HEK293 (cell line): ENCODE results near the gene PLLP.

Experiments used
- CTCF ChIA-PET: fragments of 350-600 bp; formaldehyde crosslinking; extraction: SDS; loops from one replicate; lab custom pipeline; 2021; ENCODE audit warnings: antibody characterized with exemption; lab: Yijun Ruan, JAX
- POLR2A ChIA-PET: fragments of 300-600 bp; formaldehyde crosslinking; extraction: SDS; loops from one replicate; lab custom pipeline; 2020; ENCODE audit warnings: antibody characterized with exemption, inconsistent platforms; lab: Yijun Ruan, JAX
- H3K27ac ChIP-seq: fragments of 200-500 bp; sonication (Bioruptor generic); 2 replicates; pipeline ENCODE4 v1.5.1; 2014; ENCODE audit warnings: low read depth, low read length, control low read depth, inconsistent platforms; ENCODE audit errors: extremely low read depth
- H3K36me3 ChIP-seq, 2 experiments: fragments of 200-500 bp in 1 of 2; sonication (Bioruptor generic) in 1 of 2; 1 replicate in 1 of 2; 2 replicates in 1 of 2; pipeline ENCODE4 v1.5.1; 2014 to 2017; ENCODE audit warnings: inconsistent platforms in 2 of 2, low read length in 2 of 2; ENCODE audit not compliant: control insufficient read depth in 2 of 2, insufficient read depth in 1 of 2
- H3K4me1 ChIP-seq: fragments of 200-500 bp; sonication (Bioruptor generic); 2 replicates; pipeline ENCODE4 v1.5.1; 2014; ENCODE audit warnings: mild to moderate bottlenecking, low read length, inconsistent platforms; ENCODE audit not compliant: control insufficient read depth, insufficient read depth
- H3K4me3 ChIP-seq: 2 replicates; pipeline ENCODE4 v1.5.1; 2011; ENCODE audit warnings: low read depth, mild to moderate bottlenecking, control low read depth, low read length, moderate library complexity
- H3K9me3 ChIP-seq: fragments of 200-500 bp; sonication (Bioruptor generic); 2 replicates; pipeline ENCODE4 v1.5.1; 2014; ENCODE audit warnings: low read depth, low read length, inconsistent platforms; ENCODE audit not compliant: control insufficient read depth, insufficient read depth
- BCL11B ChIP-seq: fragments of 450-650 bp; formaldehyde crosslinking; IDR thresholded peaks from 2 replicates; pipeline ENCODE4 v1.5.1; 2016; ENCODE audit warnings: low read depth, missing biosample characterization, missing genetic modification characterization
- HOXD13 ChIP-seq: sonication (generic); formaldehyde crosslinking; IDR thresholded peaks from 2 replicates; pipeline ENCODE4 v1.8.0; 2022; ENCODE audit warnings: missing genetic modification reagents, borderline replicate concordance
- KLF16 ChIP-seq: fragments of 450-650 bp; formaldehyde crosslinking; IDR thresholded peaks from 2 replicates; pipeline ENCODE4 v1.5.1; 2017; ENCODE audit warnings: missing biosample characterization, missing genetic modification characterization
- SP3 ChIP-seq: fragments of 450-650 bp; formaldehyde crosslinking; IDR thresholded peaks from 2 replicates; pipeline ENCODE4 v1.5.1; 2016; ENCODE audit warnings: missing biosample characterization, missing genetic modification characterization
- SP7 ChIP-seq: fragments of 450-650 bp; formaldehyde crosslinking; IDR thresholded peaks from 2 replicates; pipeline ENCODE4 v1.5.1; 2016; ENCODE audit warnings: missing biosample characterization, missing genetic modification characterization
- TSHZ1 ChIP-seq: fragments of 450-650 bp; formaldehyde crosslinking; IDR thresholded peaks from 2 replicates; pipeline ENCODE4 v1.5.1; 2016; ENCODE audit warnings: missing biosample characterization, missing genetic modification characterization, borderline replicate concordance
- ZFP69B ChIP-seq: fragments of 450-650 bp; formaldehyde crosslinking; IDR thresholded peaks from 2 replicates; pipeline ENCODE4 v1.5.1; 2016; ENCODE audit warnings: missing biosample characterization, missing genetic modification characterization
- ZNF175 ChIP-seq: fragments of 450-650 bp; formaldehyde crosslinking; IDR thresholded peaks from 2 replicates; pipeline ENCODE4 v1.5.1; 2016; ENCODE audit warnings: missing biosample characterization, missing genetic modification characterization
- ZNF248 ChIP-seq: fragments of 450-650 bp; formaldehyde crosslinking; IDR thresholded peaks from 2 replicates; pipeline ENCODE4 v1.5.1; 2017; ENCODE audit warnings: missing biosample characterization, missing genetic modification characterization
- ZNF670 ChIP-seq: fragments of 450-650 bp; formaldehyde crosslinking; IDR thresholded peaks from 2 replicates; pipeline ENCODE4 v1.5.1; 2016; ENCODE audit warnings: missing biosample characterization, missing genetic modification characterization, low read depth
- ZNF701 ChIP-seq: fragments of 450-650 bp; formaldehyde crosslinking; IDR thresholded peaks from 2 replicates; pipeline ENCODE4 v1.5.1; 2016; ENCODE audit warnings: missing biosample characterization, missing genetic modification characterization
- ZNF768 ChIP-seq: fragments of 450-650 bp; formaldehyde crosslinking; IDR thresholded peaks from 2 replicates; pipeline ENCODE4 v1.5.1; 2018; ENCODE audit warnings: missing biosample characterization, mild to moderate bottlenecking, missing genetic modification characterization
- TF ChIP-seq, protein P1 (sequence below): fragments of 450-650 bp; formaldehyde crosslinking; IDR thresholded peaks from 2 replicates; pipeline ENCODE4 v1.5.1; 2016; ENCODE audit warnings: missing biosample characterization, missing genetic modification characterization
- TF ChIP-seq, protein P2 (sequence below): fragments of 450-650 bp; formaldehyde crosslinking; IDR thresholded peaks from 2 replicates; pipeline ENCODE4 v1.5.1; 2016; ENCODE audit warnings: missing biosample characterization, missing genetic modification characterization
- TF ChIP-seq, protein P3 (sequence below): fragments of 450-650 bp; formaldehyde crosslinking; IDR thresholded peaks from 2 replicates; pipeline ENCODE4 v1.5.1; 2016; ENCODE audit warnings: missing biosample characterization, missing genetic modification characterization
- TF ChIP-seq, protein P4 (sequence below): fragments of 450-650 bp; formaldehyde crosslinking; IDR thresholded peaks from 2 replicates; pipeline ENCODE4 v1.5.1; 2017; ENCODE audit warnings: missing biosample characterization, missing genetic modification characterization

Gene PLLP

GRCh38 chr16:57270221-57271062 is 14.0 kb downstream of the PLLP start (continued):
- no peak for TF ChIP-seq ZNF701
- no peak for TF ChIP-seq ZFP69B
- TF ChIP-seq ZNF175, result no peak
- no peak for TF ChIP-seq HOXD13
- TF ChIP-seq, protein P1, sequence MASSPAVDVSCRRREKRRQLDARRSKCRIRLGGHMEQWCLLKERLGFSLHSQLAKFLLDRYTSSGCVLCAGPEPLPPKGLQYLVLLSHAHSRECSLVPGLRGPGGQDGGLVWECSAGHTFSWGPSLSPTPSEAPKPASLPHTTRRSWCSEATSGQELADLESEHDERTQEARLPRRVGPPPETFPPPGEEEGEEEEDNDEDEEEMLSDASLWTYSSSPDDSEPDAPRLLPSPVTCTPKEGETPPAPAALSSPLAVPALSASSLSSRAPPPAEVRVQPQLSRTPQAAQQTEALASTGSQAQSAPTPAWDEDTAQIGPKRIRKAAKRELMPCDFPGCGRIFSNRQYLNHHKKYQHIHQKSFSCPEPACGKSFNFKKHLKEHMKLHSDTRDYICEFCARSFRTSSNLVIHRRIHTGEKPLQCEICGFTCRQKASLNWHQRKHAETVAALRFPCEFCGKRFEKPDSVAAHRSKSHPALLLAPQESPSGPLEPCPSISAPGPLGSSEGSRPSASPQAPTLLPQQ (tag by site-specific recombination), result no peak
- no peak for TF ChIP-seq ZNF670

DNA sequence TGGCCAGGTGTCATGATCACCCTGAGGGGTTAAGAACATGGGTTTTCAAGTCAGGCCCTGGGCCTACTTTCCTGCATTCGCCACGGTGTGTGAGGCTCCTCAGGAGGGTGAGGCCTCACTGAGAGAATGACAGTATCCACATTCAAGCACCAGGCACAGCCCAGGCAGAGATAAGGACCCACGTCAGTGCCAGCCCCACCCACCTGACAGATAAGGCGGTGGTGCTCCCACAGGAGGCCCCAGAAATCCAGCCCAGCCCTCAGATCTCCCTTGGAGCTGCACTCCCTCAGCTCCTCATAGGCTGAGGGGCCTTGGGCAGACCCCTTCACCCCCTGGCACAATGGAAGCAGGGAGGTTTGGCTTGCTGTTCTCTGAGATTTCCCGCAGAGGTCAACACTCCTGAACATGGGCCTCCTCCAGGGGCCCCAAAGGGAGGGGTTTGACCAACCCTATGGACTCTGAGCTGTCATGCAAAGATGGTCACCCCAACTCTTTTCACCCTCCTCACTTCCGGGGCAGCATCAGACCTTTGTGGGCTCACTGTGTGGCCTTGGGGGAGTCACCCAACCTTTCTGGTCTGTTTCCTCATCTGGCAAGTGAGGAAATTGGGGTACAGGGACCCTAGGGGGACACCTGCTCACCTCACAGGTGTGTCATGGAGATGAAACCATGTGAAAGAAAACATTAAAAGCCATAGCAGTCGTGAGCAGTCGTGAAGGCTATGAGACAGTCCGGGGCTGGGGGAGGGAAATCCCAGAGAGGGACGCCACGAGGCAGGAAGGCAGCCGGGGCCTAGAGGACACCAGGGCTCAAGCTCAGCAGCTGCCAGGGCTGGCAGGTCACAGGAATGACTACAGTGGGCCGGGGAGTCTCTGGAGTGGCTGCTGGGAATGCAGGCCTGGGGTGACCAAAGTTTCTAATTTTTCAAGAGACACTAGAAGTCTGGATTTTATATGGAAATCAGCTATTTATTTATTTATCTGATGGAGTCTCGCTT is 15.4 kb downstream of the PLLP start:
- Histone ChIP-seq H3K36me3 (no peaks in the 10 kb centered on the region), H3K4me1 (peaks cover 4% of the 10 kb centered on the region), H3K27ac (0 out of 2 replicates have a peak overlapping the region, but pooled peaks have one; percentile 8), H3K4me3 (no peak overlapping the region), H3K9me3 (no peaks in the 10 kb centered on the region)
- POLR2A ChIA-PET, result no interaction called here
- CTCF ChIA-PET, result no interaction called here
- TF ChIP-seq ZNF248 (tag by site-specific recombination) (no peak), SP7 (tag by site-specific recombination) (0 out of 2 replicates have a peak, but pooled peaks have one; percentile 14), TSHZ1 (tag by site-specific recombination) (no peak), SP3 (tag by site-specific recombination) (no peak; the same call in 1 of the 2 replicates), KLF16 (tag by site-specific recombination) (0 out of 2 replicates have a peak, but pooled peaks have one; percentile 33), BCL11B (tag by site-specific recombination) (no peak), ZNF768 (tag by site-specific recombination) (0 out of 2 replicates have a peak, but pooled peaks have one; percentile 44)
- TF ChIP-seq, protein P2, sequence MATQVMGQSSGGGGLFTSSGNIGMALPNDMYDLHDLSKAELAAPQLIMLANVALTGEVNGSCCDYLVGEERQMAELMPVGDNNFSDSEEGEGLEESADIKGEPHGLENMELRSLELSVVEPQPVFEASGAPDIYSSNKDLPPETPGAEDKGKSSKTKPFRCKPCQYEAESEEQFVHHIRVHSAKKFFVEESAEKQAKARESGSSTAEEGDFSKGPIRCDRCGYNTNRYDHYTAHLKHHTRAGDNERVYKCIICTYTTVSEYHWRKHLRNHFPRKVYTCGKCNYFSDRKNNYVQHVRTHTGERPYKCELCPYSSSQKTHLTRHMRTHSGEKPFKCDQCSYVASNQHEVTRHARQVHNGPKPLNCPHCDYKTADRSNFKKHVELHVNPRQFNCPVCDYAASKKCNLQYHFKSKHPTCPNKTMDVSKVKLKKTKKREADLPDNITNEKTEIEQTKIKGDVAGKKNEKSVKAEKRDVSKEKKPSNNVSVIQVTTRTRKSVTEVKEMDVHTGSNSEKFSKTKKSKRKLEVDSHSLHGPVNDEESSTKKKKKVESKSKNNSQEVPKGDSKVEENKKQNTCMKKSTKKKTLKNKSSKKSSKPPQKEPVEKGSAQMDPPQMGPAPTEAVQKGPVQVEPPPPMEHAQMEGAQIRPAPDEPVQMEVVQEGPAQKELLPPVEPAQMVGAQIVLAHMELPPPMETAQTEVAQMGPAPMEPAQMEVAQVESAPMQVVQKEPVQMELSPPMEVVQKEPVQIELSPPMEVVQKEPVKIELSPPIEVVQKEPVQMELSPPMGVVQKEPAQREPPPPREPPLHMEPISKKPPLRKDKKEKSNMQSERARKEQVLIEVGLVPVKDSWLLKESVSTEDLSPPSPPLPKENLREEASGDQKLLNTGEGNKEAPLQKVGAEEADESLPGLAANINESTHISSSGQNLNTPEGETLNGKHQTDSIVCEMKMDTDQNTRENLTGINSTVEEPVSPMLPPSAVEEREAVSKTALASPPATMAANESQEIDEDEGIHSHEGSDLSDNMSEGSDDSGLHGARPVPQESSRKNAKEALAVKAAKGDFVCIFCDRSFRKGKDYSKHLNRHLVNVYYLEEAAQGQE, result no peak
- TF ChIP-seq, protein P3, sequence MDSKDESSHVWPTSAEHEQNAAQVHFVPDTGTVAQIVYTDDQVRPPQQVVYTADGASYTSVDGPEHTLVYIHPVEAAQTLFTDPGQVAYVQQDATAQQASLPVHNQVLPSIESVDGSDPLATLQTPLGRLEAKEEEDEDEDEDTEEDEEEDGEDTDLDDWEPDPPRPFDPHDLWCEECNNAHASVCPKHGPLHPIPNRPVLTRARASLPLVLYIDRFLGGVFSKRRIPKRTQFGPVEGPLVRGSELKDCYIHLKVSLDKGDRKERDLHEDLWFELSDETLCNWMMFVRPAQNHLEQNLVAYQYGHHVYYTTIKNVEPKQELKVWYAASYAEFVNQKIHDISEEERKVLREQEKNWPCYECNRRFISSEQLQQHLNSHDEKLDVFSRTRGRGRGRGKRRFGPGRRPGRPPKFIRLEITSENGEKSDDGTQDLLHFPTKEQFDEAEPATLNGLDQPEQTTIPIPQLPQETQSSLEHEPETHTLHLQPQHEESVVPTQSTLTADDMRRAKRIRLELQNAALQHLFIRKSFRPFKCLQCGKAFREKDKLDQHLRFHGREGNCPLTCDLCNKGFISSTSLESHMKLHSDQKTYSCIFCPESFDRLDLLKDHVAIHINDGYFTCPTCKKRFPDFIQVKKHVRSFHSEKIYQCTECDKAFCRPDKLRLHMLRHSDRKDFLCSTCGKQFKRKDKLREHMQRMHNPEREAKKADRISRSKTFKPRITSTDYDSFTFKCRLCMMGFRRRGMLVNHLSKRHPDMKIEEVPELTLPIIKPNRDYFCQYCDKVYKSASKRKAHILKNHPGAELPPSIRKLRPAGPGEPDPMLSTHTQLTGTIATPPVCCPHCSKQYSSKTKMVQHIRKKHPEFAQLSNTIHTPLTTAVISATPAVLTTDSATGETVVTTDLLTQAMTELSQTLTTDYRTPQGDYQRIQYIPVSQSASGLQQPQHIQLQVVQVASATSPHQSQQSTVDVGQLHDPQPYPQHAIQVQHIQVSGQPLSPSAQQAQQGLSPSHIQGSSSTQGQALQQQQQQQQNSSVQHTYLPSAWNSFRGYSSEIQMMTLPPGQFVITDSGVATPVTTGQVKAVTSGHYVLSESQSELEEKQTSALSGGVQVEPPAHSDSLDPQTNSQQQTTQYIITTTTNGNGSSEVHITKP (tag by site-specific recombination), result no peak
- TF ChIP-seq, protein P4, sequence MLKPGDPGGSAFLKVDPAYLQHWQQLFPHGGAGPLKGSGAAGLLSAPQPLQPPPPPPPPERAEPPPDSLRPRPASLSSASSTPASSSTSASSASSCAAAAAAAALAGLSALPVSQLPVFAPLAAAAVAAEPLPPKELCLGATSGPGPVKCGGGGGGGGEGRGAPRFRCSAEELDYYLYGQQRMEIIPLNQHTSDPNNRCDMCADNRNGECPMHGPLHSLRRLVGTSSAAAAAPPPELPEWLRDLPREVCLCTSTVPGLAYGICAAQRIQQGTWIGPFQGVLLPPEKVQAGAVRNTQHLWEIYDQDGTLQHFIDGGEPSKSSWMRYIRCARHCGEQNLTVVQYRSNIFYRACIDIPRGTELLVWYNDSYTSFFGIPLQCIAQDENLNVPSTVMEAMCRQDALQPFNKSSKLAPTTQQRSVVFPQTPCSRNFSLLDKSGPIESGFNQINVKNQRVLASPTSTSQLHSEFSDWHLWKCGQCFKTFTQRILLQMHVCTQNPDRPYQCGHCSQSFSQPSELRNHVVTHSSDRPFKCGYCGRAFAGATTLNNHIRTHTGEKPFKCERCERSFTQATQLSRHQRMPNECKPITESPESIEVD, result no peak
